Esophagus muscularis mucosa (tissue), 4 donors: ENCODE measurements around the gene SPOCK1.

Experiments
- EP300 ChIP-seq: sonication (generic); formaldehyde crosslinking; IDR thresholded peaks from one replicate; pipeline ENCODE4 v1.6.1; 2017; ENCODE audit warnings: antibody characterized with exemption
- POLR2A ChIP-seq: fragments of 450-650 bp; IDR thresholded peaks from one replicate; pipeline ENCODE4 v1.6.1; 2017; ENCODE audit warnings: antibody characterized with exemption, moderate library complexity, mild to moderate bottlenecking, low read depth
- POLR2AphosphoS5 ChIP-seq, 2 donors: sonication (generic); formaldehyde crosslinking; IDR thresholded peaks; one replicate each; pipeline ENCODE4 v1.6.1; 2017; ENCODE audit warnings: antibody characterized with exemption in 2 of 2
- TF ChIP-seq, protein P1 (sequence below), 3 experiments: fragments of 200-600 bp in 2 of 3; fragments of 450-650 bp in 1 of 3; sonication (generic) in 2 of 3; IDR thresholded peaks; one replicate each; pipeline ENCODE4 v1.5.1; 2017 to 2019; ENCODE audit warnings: antibody characterized with exemption in 3 of 3, mild to moderate bottlenecking in 2 of 3, moderate library complexity in 1 of 3

- TF ChIP-seq, protein P1, sequence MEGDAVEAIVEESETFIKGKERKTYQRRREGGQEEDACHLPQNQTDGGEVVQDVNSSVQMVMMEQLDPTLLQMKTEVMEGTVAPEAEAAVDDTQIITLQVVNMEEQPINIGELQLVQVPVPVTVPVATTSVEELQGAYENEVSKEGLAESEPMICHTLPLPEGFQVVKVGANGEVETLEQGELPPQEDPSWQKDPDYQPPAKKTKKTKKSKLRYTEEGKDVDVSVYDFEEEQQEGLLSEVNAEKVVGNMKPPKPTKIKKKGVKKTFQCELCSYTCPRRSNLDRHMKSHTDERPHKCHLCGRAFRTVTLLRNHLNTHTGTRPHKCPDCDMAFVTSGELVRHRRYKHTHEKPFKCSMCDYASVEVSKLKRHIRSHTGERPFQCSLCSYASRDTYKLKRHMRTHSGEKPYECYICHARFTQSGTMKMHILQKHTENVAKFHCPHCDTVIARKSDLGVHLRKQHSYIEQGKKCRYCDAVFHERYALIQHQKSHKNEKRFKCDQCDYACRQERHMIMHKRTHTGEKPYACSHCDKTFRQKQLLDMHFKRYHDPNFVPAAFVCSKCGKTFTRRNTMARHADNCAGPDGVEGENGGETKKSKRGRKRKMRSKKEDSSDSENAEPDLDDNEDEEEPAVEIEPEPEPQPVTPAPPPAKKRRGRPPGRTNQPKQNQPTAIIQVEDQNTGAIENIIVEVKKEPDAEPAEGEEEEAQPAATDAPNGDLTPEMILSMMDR (IDR thresholded peaks at IDR 0.05): no peak
- TF ChIP-seq POLR2A (no peak), POLR2AphosphoS5 (IDR thresholded peaks at IDR 0.05) (no peak), EP300 (no peak)
These were observed 411.0 kb downstream of the SPOCK1 start for GRCh38 chr5:137088175-137088574.
